ENCODE measurements around the gene CAMK4. TPM values are rescaled to one million over a fixed set of nuclear protein-coding genes. Genes with fewer than 3 reads are reported as not detected.

The CAMK4 gene
- total RNA-seq, 1 experiment from 2014 or later = 6.3 TPM

DNA sequence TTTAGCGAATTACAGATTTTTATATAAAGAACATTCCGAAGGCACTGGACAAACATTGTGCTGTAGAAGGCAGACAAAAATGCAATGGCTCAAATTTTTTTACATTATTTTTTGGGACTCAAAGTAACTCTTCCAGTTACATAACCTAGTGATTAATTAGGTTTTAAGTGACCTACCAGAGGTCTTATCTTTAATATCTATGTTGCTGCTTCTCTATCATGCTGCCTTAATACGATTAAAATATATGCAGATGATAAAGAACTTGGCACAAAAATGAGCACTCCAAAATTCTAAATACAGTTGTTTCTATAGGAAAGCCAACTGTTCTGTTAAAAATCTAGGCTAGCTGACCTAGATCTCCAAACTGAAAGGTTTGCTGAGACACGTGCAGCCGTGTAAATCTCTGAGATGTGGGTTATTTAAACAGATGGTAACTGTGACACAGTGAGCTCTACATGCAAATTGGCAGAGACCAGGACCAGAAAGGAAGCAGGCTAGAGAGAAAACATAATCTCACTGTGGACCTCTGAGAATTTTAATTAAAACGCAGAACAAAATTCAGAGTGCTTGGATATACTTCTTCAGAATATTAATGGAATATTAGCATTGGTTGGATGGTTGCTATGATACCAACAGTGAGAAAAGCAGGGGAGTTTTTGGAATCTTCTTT, 56.2 kb downstream of the CAMK4 start:
- no peak overlapping the region for H3K23ac ChIP-seq (ENCODE audit: insufficient read length, low read depth, low read length)
- Mint-ChIP-seq H3K4me3 (no peak overlapping the region), H3K27me3 (ENCODE audit: low read depth) (no peaks in the 10 kb centered on the region), H3K27ac (no peak overlapping the region), H3K4me1 (no peaks in the 10 kb centered on the region), H3K9me3 (no peaks in the 10 kb centered on the region), H3K36me3 (ENCODE audit: insufficient read depth in 1 of 3, low read depth in 3 of 3) (no peaks in the 10 kb centered on the region)
- no peaks in the 10 kb centered on the region for H3K23me2 ChIP-seq (ENCODE audit: insufficient read length, low read depth, low read length, poor library complexity, severe bottlenecking)
- H2BK15ac ChIP-seq (ENCODE audit: low read depth, low read length) = no peak overlapping the region
- TF ChIP-seq, protein P1, sequence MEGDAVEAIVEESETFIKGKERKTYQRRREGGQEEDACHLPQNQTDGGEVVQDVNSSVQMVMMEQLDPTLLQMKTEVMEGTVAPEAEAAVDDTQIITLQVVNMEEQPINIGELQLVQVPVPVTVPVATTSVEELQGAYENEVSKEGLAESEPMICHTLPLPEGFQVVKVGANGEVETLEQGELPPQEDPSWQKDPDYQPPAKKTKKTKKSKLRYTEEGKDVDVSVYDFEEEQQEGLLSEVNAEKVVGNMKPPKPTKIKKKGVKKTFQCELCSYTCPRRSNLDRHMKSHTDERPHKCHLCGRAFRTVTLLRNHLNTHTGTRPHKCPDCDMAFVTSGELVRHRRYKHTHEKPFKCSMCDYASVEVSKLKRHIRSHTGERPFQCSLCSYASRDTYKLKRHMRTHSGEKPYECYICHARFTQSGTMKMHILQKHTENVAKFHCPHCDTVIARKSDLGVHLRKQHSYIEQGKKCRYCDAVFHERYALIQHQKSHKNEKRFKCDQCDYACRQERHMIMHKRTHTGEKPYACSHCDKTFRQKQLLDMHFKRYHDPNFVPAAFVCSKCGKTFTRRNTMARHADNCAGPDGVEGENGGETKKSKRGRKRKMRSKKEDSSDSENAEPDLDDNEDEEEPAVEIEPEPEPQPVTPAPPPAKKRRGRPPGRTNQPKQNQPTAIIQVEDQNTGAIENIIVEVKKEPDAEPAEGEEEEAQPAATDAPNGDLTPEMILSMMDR (conservative IDR thresholded peaks at IDR 0.05) = no peak
- H3K9ac ChIP-seq (ENCODE audit: extremely low read depth, insufficient read length, low read length) = no peak overlapping the region
- H2AFZ ChIP-seq (ENCODE audit: low read length) = no peak overlapping the region
- no peak overlapping the region for H3K4ac ChIP-seq (ENCODE audit: low read depth, low read length)
- WGBS (ENCODE audit: extremely low coverage, insufficient read length, low lambda C conversion rate) = no CpG with 5 or more reads among the region's 6 CpGs
- H3K18ac ChIP-seq (ENCODE audit: insufficient read length, low read depth, low read length) = no peak overlapping the region
- H3K4me2 ChIP-seq (ENCODE audit: insufficient read depth, insufficient read length, low read length) = no peak overlapping the region
- H2BK120ac ChIP-seq (ENCODE audit: low read depth, low read length, poor library complexity, severe bottlenecking) = no peak overlapping the region
- no peaks in the 10 kb centered on the region for H3K4me1 ChIP-seq (ENCODE audit: insufficient read depth, low read length)
- H2BK5ac ChIP-seq (ENCODE audit: insufficient read length, low read length) = no peak overlapping the region
- H3K79me1 ChIP-seq (ENCODE audit: insufficient read depth, low read depth, low read length, poor library complexity, severe bottlenecking) = no peaks in the 10 kb centered on the region
- H4K20me1 ChIP-seq (ENCODE audit: control insufficient read depth, insufficient read depth, insufficient read length) = no peaks in the 10 kb centered on the region
- no peak overlapping the region for H3T11ph ChIP-seq (ENCODE audit: low read length)
- no peaks in the 10 kb centered on the region for H3K27me3 ChIP-seq (ENCODE audit: insufficient read depth, low read length)
- H4K5ac ChIP-seq (ENCODE audit: insufficient read length, low read depth, low read length) = no peak overlapping the region
- H3K9me3 ChIP-seq (ENCODE audit: control insufficient read depth, low read depth, low read length) = no peaks in the 10 kb centered on the region
- H3K56ac ChIP-seq (ENCODE audit: insufficient read length, low read depth, low read length) = no peak overlapping the region
- H2AK5ac ChIP-seq (ENCODE audit: insufficient read length, low read length) = no peak overlapping the region
- H3K14ac ChIP-seq (ENCODE audit: insufficient read depth, low read length) = no peak overlapping the region
- no peak for DNase-seq
- H4K8ac ChIP-seq (replicated peaks; ENCODE audit: insufficient read length, low read depth, low read length) = no peak overlapping the region
- H4K91ac ChIP-seq (ENCODE audit: insufficient read length, low read depth, low read length) = no peak overlapping the region
- H3K27ac ChIP-seq (ENCODE audit: insufficient read length, low read depth, low read length) = no peak overlapping the region
- no peak overlapping the region for H2BK20ac ChIP-seq (ENCODE audit: low read depth, low read length, poor library complexity, severe bottlenecking)
- no peak overlapping the region for H2BK12ac ChIP-seq (ENCODE audit: insufficient read length, low read depth, low read length)
- H3K79me2 ChIP-seq (ENCODE audit: insufficient read depth, low read length) = no peaks in the 10 kb centered on the region
